Tongue (tissue), 2 donors: ENCODE results near the gene C16orf89. TPM values are rescaled to one million over a fixed set of nuclear protein-coding genes. Genes with fewer than 3 reads are reported as not detected.
"Not testable (repeated sequence)": the region's sequence is repeated elsewhere in the genome, so short reads cannot be mapped to it uniquely, and the experiment has no call there.

Source experiments
- DNase-seq: peaks from one replicate; pipeline ENCODE4 v3.0.0-alpha.2; 2015
- total RNA-seq: library from RNA; depleted of rRNA; stranded (reverse); fragments of >200 nt; gene quantifications from one replicate; pipeline ENCODE4 v1.2.3, GENCODE V29; 2014

C16orf89 gene
- total RNA-seq: 5.3 TPM

- DNase-seq: no peak
These were observed at the start of gene C16orf89 for GRCh38 chr16:5065813-5066212. Gene C16orf89, minus strand, starts transcription at chr16:5065956. Its CDS starts 48 bp downstream, at chr16:5065908.

DNA sequence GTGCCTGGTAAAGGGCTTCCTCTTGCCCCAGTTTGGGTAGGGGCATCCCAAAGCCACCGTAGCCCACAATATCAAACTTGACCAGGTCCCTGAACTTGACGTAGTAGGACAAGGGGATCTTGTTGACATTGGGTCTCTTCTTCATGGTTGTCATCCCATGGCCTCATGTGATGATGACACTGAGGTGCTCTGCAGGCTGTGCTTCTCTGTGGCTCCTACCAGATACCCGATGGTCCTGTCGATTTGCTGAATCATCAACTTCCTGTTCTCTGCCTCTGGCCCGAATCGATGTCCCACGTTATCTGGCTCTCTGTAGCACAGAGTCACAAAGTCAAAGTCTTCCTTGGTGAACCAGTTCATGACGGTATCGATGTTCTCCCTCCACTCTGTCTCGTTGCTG is 45.2 kb upstream of the C16orf89 start:
- not testable (repeated sequence) for DNase-seq

- DNase-seq: no peak
These were observed 42.9 kb upstream of the C16orf89 start for GRCh38 chr16:5108505-5109158.

- DNase-seq: not testable (repeated sequence)
These were observed 39.3 kb upstream of the C16orf89 start for GRCh38 chr16:5105039-5105438.

DNA sequence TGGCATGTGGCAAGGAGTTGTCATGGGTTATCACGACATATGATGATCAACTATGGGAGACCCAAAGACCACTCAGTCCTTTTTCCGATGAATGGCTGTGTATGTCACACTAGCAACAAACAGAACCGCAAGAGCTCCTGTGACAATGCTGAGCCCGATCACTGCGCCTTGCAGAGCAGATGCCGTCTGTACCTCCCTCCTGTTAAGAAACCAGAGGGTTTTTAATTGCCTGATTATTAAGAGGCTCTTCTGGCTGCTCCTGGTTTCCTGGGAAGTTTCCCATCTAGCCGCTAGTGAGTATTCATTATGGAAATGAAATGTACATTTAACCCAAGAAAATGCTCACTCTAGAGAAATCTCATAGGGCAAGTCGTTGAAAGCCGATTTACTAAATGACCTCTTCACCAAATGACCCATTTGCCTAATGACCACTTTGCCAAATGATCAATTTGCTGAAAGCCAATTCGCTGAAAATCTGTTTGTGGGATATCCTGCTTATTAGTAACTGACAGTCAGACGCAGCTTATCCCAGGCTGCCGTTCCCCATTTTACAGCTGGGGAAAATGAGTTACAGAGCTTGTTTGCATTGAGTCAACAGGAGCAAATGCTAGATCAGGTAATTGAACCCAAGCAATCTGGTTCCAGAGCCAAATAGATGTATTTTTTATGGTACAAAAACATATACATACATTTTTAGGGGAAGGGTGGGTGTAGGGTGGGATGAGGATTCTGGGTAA is 37.7 kb upstream of the C16orf89 start:
- DNase-seq: not testable (repeated sequence)

GRCh38 chr16:5099174-5099573 is 33.4 kb upstream of the C16orf89 start:
- DNase-seq: not testable (repeated sequence)

- peak; percentile 86 for DNase-seq
These were observed 32.7 kb upstream of the C16orf89 start for GRCh38 chr16:5098221-5099159.

- DNase-seq: peak; percentile 99
These were observed 31.9 kb upstream of the C16orf89 start, which contains the start of gene EEF2KMT for GRCh38 chr16:5097470-5098220. Gene EEF2KMT, minus strand, starts transcription at chr16:5097795. Its CDS starts 56 bp downstream, at chr16:5097739.

DNA sequence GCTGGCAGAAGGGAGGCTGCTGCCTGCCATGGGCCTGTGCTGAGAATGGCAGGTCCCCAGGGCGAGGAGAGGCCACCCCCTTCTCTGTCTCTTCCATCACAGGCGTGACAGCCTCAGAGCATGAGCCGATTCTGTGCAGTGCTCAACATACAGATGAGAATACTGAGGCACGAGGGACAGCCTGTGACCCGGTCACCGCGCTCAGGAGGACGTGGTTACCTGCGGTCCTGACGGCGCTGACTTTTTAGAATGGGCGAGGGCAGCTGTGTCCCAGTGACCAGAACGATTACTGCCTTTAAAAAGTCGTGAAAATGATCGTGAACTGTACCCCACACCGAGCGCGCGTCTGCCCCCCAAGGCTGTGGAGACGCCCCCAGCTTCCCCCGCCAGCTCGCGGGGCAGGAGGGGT is 31.3 kb upstream of the C16orf89 start:
- peak; percentile 43 for DNase-seq

DNA sequence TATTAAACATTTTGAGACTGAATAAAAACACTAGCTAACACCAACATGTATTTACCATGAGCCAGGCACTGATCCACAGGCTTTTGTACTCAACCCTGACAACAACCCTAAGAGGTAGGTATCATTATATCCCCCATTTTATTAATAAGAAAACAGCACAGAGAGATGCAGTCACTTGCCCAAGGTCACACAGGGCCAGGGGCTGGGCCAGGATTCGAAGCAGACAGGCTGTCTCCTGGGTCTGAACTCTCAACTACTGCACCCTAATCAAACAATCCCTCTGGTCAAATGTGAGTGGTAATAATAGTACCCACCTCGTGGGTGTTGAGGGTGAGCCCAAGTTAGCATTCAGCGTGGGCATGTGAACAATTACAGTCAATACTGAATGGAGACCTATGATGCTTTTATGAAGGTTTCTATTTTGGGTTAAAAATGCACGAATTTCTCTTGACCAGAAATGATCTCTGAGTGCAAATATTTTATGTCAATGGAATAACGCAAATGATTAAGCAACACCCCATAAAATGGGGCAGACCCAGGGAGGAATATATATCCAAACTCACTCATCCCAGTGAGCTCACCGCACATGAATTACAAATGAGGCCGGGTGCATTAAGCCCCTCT is 30.8 kb upstream of the C16orf89 start:
- DNase-seq: not testable (repeated sequence)

DNA sequence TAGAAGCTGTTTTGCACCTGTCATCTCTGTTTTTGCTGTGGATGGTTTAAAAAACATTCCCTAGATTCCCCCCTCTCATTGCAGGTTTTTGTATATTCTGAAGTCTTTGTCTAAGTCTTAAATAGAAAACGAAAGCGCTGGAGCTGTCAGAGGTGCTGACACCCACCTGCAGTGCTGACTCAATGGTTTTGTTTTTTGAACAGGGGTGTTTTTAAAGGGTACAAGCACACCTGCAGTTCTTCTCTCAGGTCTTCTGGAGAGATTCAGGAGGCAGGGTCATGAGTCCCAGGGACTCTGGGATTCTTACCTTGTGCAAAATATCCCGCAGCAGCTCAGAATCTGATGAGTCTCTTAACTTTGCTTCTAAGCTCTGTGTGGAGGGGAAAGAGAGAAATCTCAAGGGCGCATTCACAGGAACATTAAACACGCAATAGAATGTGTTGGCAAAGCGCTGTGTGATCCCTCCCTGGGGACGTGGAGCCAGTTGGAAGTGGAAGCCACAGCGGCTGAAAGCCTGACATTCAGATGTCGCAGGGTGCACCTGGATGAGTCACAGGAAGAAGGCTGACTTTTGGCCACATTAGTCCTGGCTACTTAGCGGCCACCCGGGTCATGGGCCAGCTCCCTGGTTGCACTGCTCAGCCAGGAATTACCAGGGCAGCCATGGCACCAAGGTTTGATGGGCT is 29.5 kb upstream of the C16orf89 start:
- not testable (repeated sequence) for DNase-seq

DNA sequence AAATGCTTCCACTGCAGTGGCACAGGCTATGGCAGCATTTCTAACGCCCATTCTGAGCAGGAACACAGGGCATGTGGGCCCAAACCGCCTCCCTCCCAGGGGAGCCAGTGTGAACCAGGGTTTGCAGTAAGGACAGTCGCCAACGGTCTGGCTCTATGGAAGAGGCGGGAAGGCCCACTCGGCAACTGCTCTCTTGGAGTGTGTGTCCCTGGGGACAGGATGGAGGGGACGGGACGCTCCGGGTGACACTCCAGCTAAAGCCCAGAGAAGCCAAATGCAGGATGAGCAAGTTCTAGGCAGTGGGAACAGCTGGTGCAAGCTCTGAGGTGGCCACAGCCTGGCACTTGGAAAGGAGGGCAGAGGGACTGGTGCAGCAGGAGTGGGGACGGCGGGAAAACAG is 28.0 kb upstream of the C16orf89 start:
- DNase-seq: not testable (repeated sequence)

DNA sequence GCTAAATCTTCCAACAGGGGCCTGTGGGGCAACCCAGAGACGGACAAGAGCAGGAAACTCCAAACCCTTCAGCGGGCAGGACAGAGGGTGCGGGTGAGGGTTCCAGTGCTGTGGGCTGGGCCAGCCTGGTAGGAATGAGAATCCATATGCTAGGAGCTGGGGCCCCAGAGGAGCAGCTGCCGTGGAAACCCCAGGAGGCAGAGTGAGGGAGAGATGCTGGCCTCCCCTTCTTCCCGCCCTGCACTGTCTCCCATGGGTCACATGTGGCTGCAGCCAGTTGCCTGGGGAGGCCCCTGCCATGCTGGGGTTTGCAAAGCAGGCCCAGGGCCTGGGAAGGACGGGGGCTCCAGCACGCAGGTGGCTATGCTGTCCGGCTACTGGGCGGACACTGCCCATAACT is 27.3 kb upstream of the C16orf89 start:
- DNase-seq: not testable (repeated sequence)

DNA sequence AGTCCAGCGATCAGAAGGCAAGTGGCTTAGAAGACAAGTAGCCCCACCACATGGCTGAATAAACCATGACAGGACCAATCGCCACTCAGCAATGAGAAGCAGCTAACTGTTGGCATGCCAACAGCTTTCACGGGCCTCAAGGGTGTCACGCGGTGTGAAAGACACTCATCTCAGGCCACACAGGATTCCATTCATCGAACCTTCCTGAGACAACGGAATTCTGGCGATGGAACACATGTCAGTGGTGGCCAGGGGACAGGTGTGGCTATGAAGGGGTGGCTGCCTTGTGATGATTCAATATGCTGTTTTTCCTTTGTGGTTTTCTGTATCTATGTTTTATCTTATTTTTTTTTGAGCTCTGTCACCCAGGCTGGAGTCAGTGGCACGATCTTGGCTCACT is 24.8 kb upstream of the C16orf89 start:
- DNase-seq: not testable (repeated sequence)

- DNase-seq: not testable (repeated sequence)
These were observed 24.3 kb upstream of the C16orf89 start for GRCh38 chr16:5089911-5090555.

DNA sequence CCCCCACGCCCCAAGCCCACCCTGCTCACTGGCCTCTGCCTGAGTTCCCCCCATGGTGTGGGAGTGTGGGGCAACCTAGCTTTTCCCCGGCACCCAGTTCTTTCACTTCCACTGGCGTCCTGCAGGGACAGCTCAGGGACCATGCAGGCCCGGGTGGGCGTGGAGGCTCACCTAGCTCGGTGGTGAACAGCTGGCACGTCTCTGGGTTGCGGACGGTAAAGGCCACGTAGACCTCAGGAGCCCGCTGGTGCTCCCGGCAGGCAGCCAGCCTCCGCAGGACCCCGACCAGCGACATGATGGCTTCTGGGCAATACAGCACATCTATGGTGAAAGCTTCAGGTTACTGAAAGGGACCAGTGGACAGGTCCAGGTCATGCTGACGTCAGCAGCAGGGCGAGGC is 23.2 kb upstream of the C16orf89 start:
- not testable (repeated sequence) for DNase-seq

DNA sequence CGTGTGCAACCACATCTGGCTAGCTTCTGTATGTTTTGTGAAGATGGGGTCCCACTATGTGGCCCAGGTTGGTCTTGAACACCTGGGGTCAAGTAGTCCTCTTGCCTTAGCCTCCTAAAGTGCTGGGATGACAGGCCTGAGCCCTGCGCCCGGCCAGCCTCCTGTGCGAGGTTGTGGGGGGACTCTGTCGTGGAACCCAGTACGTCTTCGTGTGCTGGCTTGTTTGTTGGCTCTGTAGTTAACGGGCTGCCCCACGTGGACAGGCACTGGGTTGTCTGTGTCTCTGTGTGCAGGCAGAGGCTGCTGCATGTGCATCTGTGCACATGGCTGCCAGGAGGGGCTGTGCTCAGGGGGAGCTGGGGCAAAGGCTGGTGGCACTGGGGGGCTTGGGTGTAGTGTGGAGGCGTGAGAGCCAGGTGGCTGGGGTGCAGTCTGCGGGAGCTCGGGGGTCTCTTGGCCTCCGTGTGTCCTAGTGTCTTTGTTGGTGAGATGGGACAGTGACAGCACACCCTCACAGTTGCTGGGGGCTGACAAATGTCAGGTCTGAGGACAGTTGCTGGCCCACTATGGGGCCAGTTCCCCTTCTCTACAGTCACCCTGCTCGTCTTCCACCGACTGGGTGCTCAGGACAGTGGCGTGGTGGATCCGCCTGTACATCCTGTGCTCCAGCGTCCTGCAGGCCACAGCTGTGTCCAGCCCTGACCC is 22.5 kb upstream of the C16orf89 start:
- not testable (repeated sequence) for DNase-seq

- not testable (repeated sequence) for DNase-seq
These were observed 20.0 kb upstream of the C16orf89 start for GRCh38 chr16:5085716-5086115.

- peak; percentile 43 for DNase-seq
These were observed 19.0 kb upstream of the C16orf89 start for GRCh38 chr16:5084802-5085201.
